Stimulated activated CD8-positive, alpha-beta memory T cell treated with anti-CD3 and anti-CD28 coated beads, Interleukin-15, amount 100 ng/mL, for 4 hours (primary cell): ENCODE data around the gene ARPC1A.
"Not testable (repeated sequence)": the region's sequence is repeated elsewhere in the genome, so short reads cannot be mapped to it uniquely, and the experiment has no call there.

Experiments
- DNase-seq, 2 donors: peaks; one replicate each; pipeline ENCODE4 v3.0.0-alpha.2; 2020; ENCODE audit warnings: low read depth in 2 of 2

ARPC1A gene

GRCh38 chr7:99322659-99323058 is 3.0 kb upstream of the ARPC1A start:
- not testable (repeated sequence) for DNase-seq

GRCh38 chr7:99324559-99324958 is 1.1 kb upstream of the ARPC1A start:
- DNase-seq = no peak

GRCh38 chr7:99325001-99325493 is 651 bp upstream of the ARPC1A start:
- DNase-seq = no peak

GRCh38 chr7:99326408-99326782 is 697 bp downstream of the ARPC1A start:
- no peak for DNase-seq

- not testable (repeated sequence) for DNase-seq
Measured at GRCh38 chr7:99330314-99330961, 4.7 kb downstream of the ARPC1A start.

GRCh38 chr7:99331002-99331401 is 5.3 kb downstream of the ARPC1A start:
- no peak for DNase-seq

GRCh38 chr7:99339595-99339994 is 13.9 kb downstream of the ARPC1A start:
- DNase-seq = no peak

GRCh38 chr7:99340659-99341058 is 15.0 kb downstream of the ARPC1A start:
- no peak for DNase-seq

- no peak for DNase-seq
Measured at GRCh38 chr7:99344061-99344647, 18.5 kb downstream of the ARPC1A start.

GRCh38 chr7:99350641-99351040 is 24.9 kb downstream of the ARPC1A start:
- not testable (repeated sequence) for DNase-seq

GRCh38 chr7:99352247-99352646 is 26.5 kb downstream of the ARPC1A start:
- no peak for DNase-seq

GRCh38 chr7:99355098-99355497 is 29.4 kb downstream of the ARPC1A start:
- DNase-seq = no peak

- DNase-seq = no peak
Measured at GRCh38 chr7:99357701-99358490, 32.2 kb downstream of the ARPC1A start.

GRCh38 chr7:99358521-99358920 is 32.8 kb downstream of the ARPC1A start:
- DNase-seq = not testable (repeated sequence)

GRCh38 chr7:99359465-99360154 is 33.9 kb downstream of the ARPC1A start:
- DNase-seq = no peak

- no peak for DNase-seq
Measured at GRCh38 chr7:99362801-99363200, 37.1 kb downstream of the ARPC1A start.

GRCh38 chr7:99363286-99363685 is 37.6 kb downstream of the ARPC1A start:
- DNase-seq = no peak

GRCh38 chr7:99365318-99366141 is 39.8 kb downstream of the ARPC1A start:
- no peak for DNase-seq

GRCh38 chr7:99366646-99367045 is 40.9 kb downstream of the ARPC1A start:
- DNase-seq = no peak

- DNase-seq = no peak
Measured at GRCh38 chr7:99368750-99369389, 43.2 kb downstream of the ARPC1A start.
